Measurements from ENCODE around the gene GRB14.
"Not testable (repeated sequence)": the region's sequence is repeated elsewhere in the genome, so short reads cannot be mapped to it uniquely, and the experiment has no call there.

The GRB14 gene

GRCh38 chr2:164478205-164478604, 143.1 kb downstream of the GRB14 start:
- DNase-seq, result no peak

- DNase-seq, result no peak
Measured at GRCh38 chr2:164474873-164475272, 146.4 kb downstream of the GRB14 start.

- DNase-seq, result no peak
Measured at GRCh38 chr2:164473021-164473420, 148.3 kb downstream of the GRB14 start.

- DNase-seq, result not testable (repeated sequence)
Measured at GRCh38 chr2:164465047-164465446, 156.2 kb downstream of the GRB14 start.

GRCh38 chr2:164464376-164464775, 156.9 kb downstream of the GRB14 start:
- DNase-seq, result no peak

GRCh38 chr2:164458792-164459191, 162.5 kb downstream of the GRB14 start:
- no peak for DNase-seq

GRCh38 chr2:164457271-164457670, 164.0 kb downstream of the GRB14 start:
- DNase-seq, result no peak

GRCh38 chr2:164456619-164457018, 164.7 kb downstream of the GRB14 start:
- no peak for DNase-seq

- DNase-seq, result no peak
Measured at GRCh38 chr2:164453656-164454305, 167.5 kb downstream of the GRB14 start.

GRCh38 chr2:164450278-164450677, 171.0 kb downstream of the GRB14 start:
- DNase-seq, result no peak

- no peak for DNase-seq
Measured at GRCh38 chr2:164449706-164450105, 171.6 kb downstream of the GRB14 start.

- DNase-seq, result no peak
Measured at GRCh38 chr2:164447660-164448059, 173.6 kb downstream of the GRB14 start.
